Keratinocyte (primary cell): ENCODE data around the gene PEX11G. TPM values are rescaled to one million over a fixed set of nuclear protein-coding genes. Genes with fewer than 3 reads are reported as not detected.

Experiments used
- DNase-seq: peaks from one replicate; pipeline ENCODE4 v3.0.0-alpha.2; 2011; ENCODE audit warnings: low read depth, missing footprints, low spot score
- FAIRE-seq: peaks from 2 replicates; lab custom pipeline; 2011; peaks lifted over from hg19 to GRCh38; lab: Jason Lieb, UNC
- H2AFZ ChIP-seq: 2 replicates; pipeline ENCODE4 v1.6.0; 2012; ENCODE audit warnings: low read length, control low read depth, inconsistent platforms; ENCODE audit not compliant: control insufficient read depth
- H3K27ac ChIP-seq: 2 replicates; pipeline ENCODE4 v1.5.1; 2011; ENCODE audit warnings: low read length; ENCODE audit not compliant: control insufficient read depth, insufficient read depth
- H3K27me3 ChIP-seq: 3 replicates; pipeline ENCODE4 v1.6.0; 2011; ENCODE audit warnings: low read length; ENCODE audit not compliant: control insufficient read depth, insufficient read depth; ENCODE audit errors: extremely low read depth
- H3K36me3 ChIP-seq, 2 experiments: 2 replicates in 1 of 2; 3 replicates in 1 of 2; pipeline ENCODE4 v1.5.1; 2011; ENCODE audit warnings: low read length in 2 of 2, mild to moderate bottlenecking in 1 of 2; ENCODE audit not compliant: control insufficient read depth in 2 of 2, insufficient read depth in 2 of 2; ENCODE audit errors: extremely low read depth in 1 of 2
- H3K4me1 ChIP-seq: 3 replicates; pipeline ENCODE4 v1.5.1; 2011; ENCODE audit warnings: low read length; ENCODE audit not compliant: control insufficient read depth, insufficient read depth; ENCODE audit errors: extremely low read depth
- H3K4me2 ChIP-seq: 3 replicates; pipeline ENCODE4 v1.6.0; 2011; ENCODE audit warnings: low read depth, low read length; ENCODE audit not compliant: control insufficient read depth, insufficient read depth; ENCODE audit errors: extremely low read depth
- H3K4me3 ChIP-seq, 3 experiments: fragments of 200-600 bp in 1 of 3; sonication (generic) in 1 of 3; 2 replicates in 2 of 3; 3 replicates in 1 of 3; pipeline ENCODE4 v1.5.1; 2011 to 2016; ENCODE audit warnings: low read length in 3 of 3, mild to moderate bottlenecking in 3 of 3, control low read depth in 2 of 3, inconsistent platforms in 1 of 3, low read depth in 1 of 3, mixed read lengths in 1 of 3, mixed run types in 1 of 3, moderate library complexity in 1 of 3; ENCODE audit not compliant: control insufficient read depth in 2 of 3, insufficient read depth in 2 of 3; ENCODE audit errors: extremely low read depth in 1 of 3
- H3K79me2 ChIP-seq: 2 replicates; pipeline ENCODE4 v1.6.0; 2012; ENCODE audit warnings: low read length; ENCODE audit not compliant: control insufficient read depth, insufficient read depth
- H3K9ac ChIP-seq: 3 replicates; pipeline ENCODE4 v1.6.0; 2011; ENCODE audit warnings: low read length; ENCODE audit not compliant: control insufficient read depth, insufficient read depth; ENCODE audit errors: extremely low read depth
- H3K9me1 ChIP-seq: 3 replicates; pipeline ENCODE4 v1.6.0; 2011; ENCODE audit warnings: low read length; ENCODE audit not compliant: control insufficient read depth, insufficient read depth; ENCODE audit errors: extremely low read depth
- H3K9me3 ChIP-seq: 2 replicates; pipeline ENCODE4 v1.5.1; 2012; ENCODE audit warnings: low read depth, low read length; ENCODE audit not compliant: control insufficient read depth
- H4K20me1 ChIP-seq: 3 replicates; pipeline ENCODE4 v1.6.0; 2011; ENCODE audit warnings: low read length; ENCODE audit not compliant: control insufficient read depth, insufficient read depth; ENCODE audit errors: extremely low read depth
- CTCF ChIP-seq, 3 experiments: IDR thresholded peaks in 1 of 3; conservative IDR thresholded peaks in 1 of 3; optimal IDR thresholded peaks in 1 of 3; 2 replicates in 2 of 3; 3 replicates in 1 of 3; pipeline versions ENCODE3 to v1.5.1; 2011; ENCODE audit warnings: low read length in 3 of 3, mild to moderate bottlenecking in 3 of 3, moderate library complexity in 2 of 3, control low read depth in 1 of 3, inconsistent platforms in 1 of 3; ENCODE audit not compliant: insufficient read depth in 2 of 3; ENCODE audit errors: extremely low read depth in 1 of 3
- EZH2 ChIP-seq: IDR thresholded peaks from one replicate; pipeline ENCODE4 v1.6.1; 2012; ENCODE audit warnings: inconsistent platforms, mild to moderate bottlenecking, low read length, moderate library complexity
- dilution Hi-C: fragments of 300-500 bp; cut with MboI; formaldehyde crosslinking; loops from one replicate; pipeline ENCODE4 v1.7.0; 2020; ENCODE audit warnings: low sequenced_read_pairs; ENCODE audit not compliant: extremely low pct_ligation_motif_present
- polyA plus RNA-seq, 5 experiments: library from polyadenylated mRNA; depleted of rRNA in 3 of 5; stranded (reverse) in 3 of 5; stranded (forward) in 1 of 5; unstranded in 1 of 5; fragments of >200 nt; gene quantifications; 1 replicate in 1 of 5; 2 replicates in 3 of 5; 3 replicates in 1 of 5; pipeline versions ENCODE4 v1.2.1 to v1.2.3, GENCODE V29; 2011 to 2012; ENCODE audit warnings: missing spikeins in 2 of 5, low read depth in 1 of 5, low replicate concordance in 1 of 5

Gene PEX11G
- polyA plus RNA-seq, 1 donor (not counting 4 experiments of a cell fraction or from before 2014, with no cell fraction given): 1.1 TPM

DNA sequence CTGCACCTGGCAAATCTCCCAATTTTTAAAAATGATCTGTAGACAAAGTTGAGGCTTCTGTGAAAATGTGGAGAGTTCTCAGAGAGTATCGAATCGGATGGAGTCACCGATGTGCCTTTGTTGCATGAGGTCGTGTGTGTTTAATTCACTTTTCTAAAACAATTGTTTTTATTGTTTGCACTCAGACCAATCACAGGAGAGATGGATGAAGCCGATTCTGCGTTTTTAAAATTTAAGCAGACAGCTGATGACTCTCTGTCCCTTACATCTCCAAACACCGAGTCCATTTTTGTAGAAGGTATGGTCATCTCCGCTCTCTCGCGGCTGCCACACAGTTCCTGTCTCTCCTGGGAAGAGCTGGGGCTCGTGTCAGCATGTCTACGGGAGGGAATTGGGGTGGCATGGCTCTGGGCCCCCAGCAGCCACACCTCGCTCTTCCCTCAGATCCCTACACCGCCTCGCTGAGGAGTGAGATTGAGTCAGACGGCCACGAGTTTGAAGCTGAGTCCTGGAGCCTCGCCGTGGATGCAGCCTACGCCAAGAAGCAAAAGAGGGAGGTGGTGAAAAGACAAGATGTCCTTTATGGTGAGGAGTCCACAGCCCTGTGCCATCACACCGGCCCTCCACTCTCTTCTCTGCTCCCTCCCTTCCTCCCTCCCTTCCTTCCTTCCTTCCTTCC is 47.2 kb downstream of the PEX11G start:
- no peaks in the 10 kb centered on the region for H3K79me2 ChIP-seq
- no peaks in the 10 kb centered on the region for H3K9me1 ChIP-seq
- FAIRE-seq (no peak), DNase-seq (no peak)
- H3K27me3 ChIP-seq: no peaks in the 10 kb centered on the region
- no peaks in the 10 kb centered on the region for H4K20me1 ChIP-seq
- no peaks in the 10 kb centered on the region for H3K9me3 ChIP-seq
- peaks cover 5 to 30% of the 10 kb centered on the region in 2 experiments for H3K36me3 ChIP-seq
- H3K4me2 ChIP-seq: no peak overlapping the region
- H3K4me3 ChIP-seq: no peak overlapping the region
- no peak overlapping the region for H3K9ac ChIP-seq
- H3K4me1 ChIP-seq: no peaks in the 10 kb centered on the region
- TF ChIP-seq CTCF (optimal IDR thresholded peaks at IDR 0.05 in 1 of 3, IDR thresholded peaks at IDR 0.05 in 1 of 3, conservative IDR thresholded peaks at IDR 0.05 in 1 of 3; ENCODE audit: extremely low read depth in 1 of 3, insufficient read depth in 2 of 3, low read length in 3 of 3) (no peak), EZH2 (no peak)
- H2AFZ ChIP-seq: no peak overlapping the region
- dilution Hi-C loops: no loop called here
- no peak overlapping the region for H3K27ac ChIP-seq

DNA sequence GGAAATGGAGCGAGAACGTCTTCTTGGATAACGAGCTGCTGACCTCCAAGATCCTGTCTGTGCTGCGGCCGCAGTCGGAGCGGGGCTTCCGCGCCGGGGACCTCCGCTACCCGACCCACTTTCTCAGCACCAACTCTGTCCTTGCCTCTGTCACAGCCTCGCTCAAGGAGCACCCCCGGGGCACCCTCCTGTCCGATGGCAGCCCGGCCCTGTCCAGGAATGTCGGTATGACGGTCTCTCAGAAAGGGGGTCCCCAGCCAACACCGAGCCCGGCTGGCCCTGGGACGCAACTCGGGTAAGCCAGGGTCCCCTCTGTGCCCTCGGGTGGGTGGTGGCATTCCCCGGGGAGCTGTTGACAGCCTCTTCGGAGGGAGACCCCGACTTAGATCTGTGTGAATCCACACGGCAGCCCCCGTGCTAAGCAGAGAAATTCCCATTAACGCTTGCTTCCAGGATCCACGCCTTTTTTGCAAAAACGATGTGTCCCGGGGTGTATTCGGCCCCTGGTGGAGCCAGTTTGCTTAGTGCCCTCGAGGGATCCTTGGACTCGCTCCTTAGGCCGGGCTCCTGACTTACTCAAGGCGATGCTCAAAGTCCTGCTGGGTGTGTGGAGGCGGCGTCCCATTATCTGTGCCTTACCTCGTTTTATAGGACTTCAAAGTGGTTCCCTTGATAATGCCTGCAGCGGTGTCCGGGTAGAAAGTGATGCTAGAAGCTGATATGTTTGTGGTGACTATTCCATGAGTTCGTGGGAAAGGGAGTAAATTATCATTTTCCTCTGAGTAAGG is 48.5 kb downstream of the PEX11G start:
- H3K36me3 ChIP-seq: peaks cover 4 to 28% of the 10 kb centered on the region in 2 experiments
- TF ChIP-seq CTCF (optimal IDR thresholded peaks at IDR 0.05 in 1 of 3, IDR thresholded peaks at IDR 0.05 in 1 of 3, conservative IDR thresholded peaks at IDR 0.05 in 1 of 3; ENCODE audit: extremely low read depth in 1 of 3, insufficient read depth in 2 of 3, low read length in 3 of 3) (no peak), EZH2 (no peak)
- no peak overlapping the region for H3K9ac ChIP-seq

More for the DNA sequence above, 48.5 kb downstream of the PEX11G start:
- Histone ChIP-seq H3K79me2 (no peaks in the 10 kb centered on the region), H3K9me1 (no peaks in the 10 kb centered on the region), H2AFZ (no peak overlapping the region), H3K4me1 (no peaks in the 10 kb centered on the region), H4K20me1 (no peaks in the 10 kb centered on the region), H3K9me3 (no peaks in the 10 kb centered on the region), H3K4me3 (no peak overlapping the region), H3K27ac (no peak overlapping the region), H3K4me2 (no peak overlapping the region), H3K27me3 (no peaks in the 10 kb centered on the region)
- FAIRE-seq: no peak
- dilution Hi-C loops: no loop called here
- no peak for DNase-seq
